IPS-18a (cell line): ENCODE data around the gene CA6.
"Not testable (repeated sequence)": the region's sequence is repeated elsewhere in the genome, so short reads cannot be mapped to it uniquely, and the experiment has no call there.

Experiments
- H3K27ac ChIP-seq: one replicate; pipeline ENCODE4 v1.5.1; 2013; ENCODE audit warnings: low read length
- H3K27me3 ChIP-seq: one replicate; pipeline ENCODE4 v1.6.1; 2013; ENCODE audit warnings: mild to moderate bottlenecking, low read length; ENCODE audit not compliant: control insufficient read depth, insufficient read depth
- H3K36me3 ChIP-seq: one replicate; pipeline ENCODE4 v1.6.1; 2013; ENCODE audit warnings: low read depth, low read length; ENCODE audit not compliant: control insufficient read depth
- H3K4me1 ChIP-seq: one replicate; pipeline ENCODE4 v1.6.1; 2013; ENCODE audit warnings: low read depth, low read length; ENCODE audit not compliant: control insufficient read depth
- H3K4me3 ChIP-seq: one replicate; pipeline ENCODE4 v1.5.1; 2013; ENCODE audit warnings: low read length
- H3K9ac ChIP-seq: one replicate; pipeline ENCODE4 v1.6.1; 2013; ENCODE audit warnings: mild to moderate bottlenecking, low read length, moderate library complexity
- H3K9me3 ChIP-seq: one replicate; pipeline ENCODE4 v1.6.1; 2013; ENCODE audit warnings: low read depth, low read length; ENCODE audit not compliant: control insufficient read depth

Gene CA6

GRCh38 chr1:8992936-8993687 is 47.4 kb downstream of the CA6 start:
- no peaks in the 10 kb centered on the region for H3K27me3 ChIP-seq
- H3K4me1 ChIP-seq = no peaks in the 10 kb centered on the region
- H3K9me3 ChIP-seq = no peaks in the 10 kb centered on the region
- H3K4me3 ChIP-seq = no peak overlapping the region
- no peak overlapping the region for H3K9ac ChIP-seq
- no peaks in the 10 kb centered on the region for H3K36me3 ChIP-seq
- H3K27ac ChIP-seq = no peak overlapping the region

GRCh38 chr1:8993962-8994675 is 48.5 kb downstream of the CA6 start:
- not testable (repeated sequence) for H3K27ac ChIP-seq, H3K27me3 ChIP-seq, H3K9ac ChIP-seq, H3K4me3 ChIP-seq, H3K4me1 ChIP-seq, H3K9me3 ChIP-seq, H3K36me3 ChIP-seq

- not testable (repeated sequence) for H3K9me3 ChIP-seq, H3K27ac ChIP-seq, H3K4me1 ChIP-seq, H3K36me3 ChIP-seq, H3K9ac ChIP-seq, H3K4me3 ChIP-seq, H3K27me3 ChIP-seq
Observed at GRCh38 chr1:9001534-9002214, 56.0 kb downstream of the CA6 start.

GRCh38 chr1:9002215-9002560 is 56.5 kb downstream of the CA6 start:
- H3K4me1 ChIP-seq, H3K4me3 ChIP-seq: not testable (repeated sequence)

GRCh38 chr1:9004031-9004699 is 58.5 kb downstream of the CA6 start:
- Histone ChIP-seq H3K27ac (no peak overlapping the region), H3K9ac (no peak overlapping the region), H3K9me3 (no peaks in the 10 kb centered on the region), H3K4me1 (no peaks in the 10 kb centered on the region), H3K4me3 (no peak overlapping the region), H3K27me3 (peaks cover 6% of the 10 kb centered on the region), H3K36me3 (no peaks in the 10 kb centered on the region)

More at GRCh38 chr1:9002215-9002560, 56.5 kb downstream of the CA6 start:
- H3K27ac ChIP-seq, H3K27me3 ChIP-seq, H3K36me3 ChIP-seq, H3K9me3 ChIP-seq, H3K9ac ChIP-seq: not testable (repeated sequence)

- H3K9me3 ChIP-seq = no peaks in the 10 kb centered on the region
- H3K9ac ChIP-seq = no peak overlapping the region
- no peak overlapping the region for H3K27ac ChIP-seq
- H3K27me3 ChIP-seq = peaks cover 6% of the 10 kb centered on the region
- H3K4me3 ChIP-seq = no peak overlapping the region
- H3K36me3 ChIP-seq = no peaks in the 10 kb centered on the region
- no peaks in the 10 kb centered on the region for H3K4me1 ChIP-seq
Observed at GRCh38 chr1:9004700-9005394, 59.2 kb downstream of the CA6 start.

- Histone ChIP-seq H3K9me3 (no peaks in the 10 kb centered on the region), H3K27ac (no peak overlapping the region), H3K4me3 (no peak overlapping the region), H3K4me1 (no peaks in the 10 kb centered on the region), H3K36me3 (no peaks in the 10 kb centered on the region), H3K9ac (no peak overlapping the region), H3K27me3 (peaks cover 6% of the 10 kb centered on the region)
Observed at GRCh38 chr1:9005395-9005708, 59.7 kb downstream of the CA6 start.

GRCh38 chr1:9006956-9007615 is 61.4 kb downstream of the CA6 start:
- Histone ChIP-seq H3K9me3 (no peaks in the 10 kb centered on the region), H3K9ac (no peak overlapping the region), H3K27me3 (peaks cover 6% of the 10 kb centered on the region), H3K36me3 (no peaks in the 10 kb centered on the region), H3K4me1 (no peaks in the 10 kb centered on the region), H3K27ac (no peak overlapping the region), H3K4me3 (no peak overlapping the region)

GRCh38 chr1:9008236-9008635 is 62.6 kb downstream of the CA6 start:
- H3K9me3 ChIP-seq = no peaks in the 10 kb centered on the region
- H3K4me1 ChIP-seq = no peaks in the 10 kb centered on the region
- no peak overlapping the region for H3K4me3 ChIP-seq
- H3K36me3 ChIP-seq = no peaks in the 10 kb centered on the region
- H3K9ac ChIP-seq = no peak overlapping the region
- H3K27ac ChIP-seq = no peak overlapping the region
- peaks cover 6% of the 10 kb centered on the region for H3K27me3 ChIP-seq

- H3K27ac ChIP-seq = peak overlapping the region; percentile 63
- peak overlapping the region; percentile 33 for H3K9ac ChIP-seq
Observed at GRCh38 chr1:9009438-9010370, 64.0 kb downstream of the CA6 start.

More at GRCh38 chr1:9009438-9010370, 64.0 kb downstream of the CA6 start:
- Histone ChIP-seq H3K9me3 (no peaks in the 10 kb centered on the region), H3K27me3 (peaks cover 1% of the 10 kb centered on the region), H3K36me3 (no peaks in the 10 kb centered on the region), H3K4me3 (no peak overlapping the region), H3K4me1 (no peaks in the 10 kb centered on the region)
